Retinal pigment epithelial cell (primary cell): Measurements from ENCODE around the gene IL6R.
A peak's percentile ranks its signal among the peaks of the same experiment; 100 is the strongest.

ENCODE experiments used
- DNase-seq: peaks from one replicate; pipeline ENCODE4 v3.0.0-alpha.2; 2010; ENCODE audit warnings: low read depth
- H3K4me3 ChIP-seq: 2 replicates; pipeline ENCODE4 v1.5.1; 2011; ENCODE audit warnings: mild to moderate bottlenecking, low read length, control low read depth, moderate library complexity
- CTCF ChIP-seq: conservative IDR thresholded peaks from 2 replicates; pipeline ENCODE4 v1.5.1; 2011; ENCODE audit warnings: low read depth, low read length, control low read depth, inconsistent platforms

The IL6R gene

DNA sequence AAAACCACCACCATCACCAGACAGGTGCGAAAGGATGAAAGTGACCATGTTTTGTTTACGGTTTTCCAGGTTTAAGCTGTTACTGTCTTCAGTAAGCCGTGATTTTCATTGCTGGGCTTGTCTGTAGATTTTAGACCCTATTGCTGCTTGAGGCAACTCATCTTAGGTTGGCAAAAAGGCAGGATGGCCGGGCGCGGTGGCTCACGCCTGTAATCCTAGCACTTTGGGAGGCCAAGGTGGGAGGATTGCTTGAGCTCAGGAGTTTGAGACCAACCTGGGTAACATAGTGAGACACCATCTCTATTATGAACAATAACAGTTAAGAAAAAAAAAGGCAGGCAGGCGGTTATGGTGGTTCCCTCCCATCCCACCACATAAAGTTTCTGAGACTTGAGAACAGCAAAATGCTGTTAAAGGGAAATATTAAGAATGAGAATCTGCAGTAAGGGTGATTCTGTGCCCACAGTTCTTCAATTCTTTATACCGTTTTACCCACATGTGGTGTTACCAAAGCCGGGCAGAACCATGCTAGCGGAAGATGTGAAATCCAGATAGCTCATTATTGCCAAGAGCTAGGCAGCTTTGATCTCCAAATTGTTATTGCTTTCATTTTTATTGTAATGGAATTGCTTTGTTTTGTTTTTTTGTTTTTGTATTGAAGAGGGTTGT is 62.4 kb downstream of the IL6R start:
- TF ChIP-seq CTCF, result no peak
- H3K4me3 ChIP-seq, result no peak overlapping the region
- DNase-seq, result no peak

DNA sequence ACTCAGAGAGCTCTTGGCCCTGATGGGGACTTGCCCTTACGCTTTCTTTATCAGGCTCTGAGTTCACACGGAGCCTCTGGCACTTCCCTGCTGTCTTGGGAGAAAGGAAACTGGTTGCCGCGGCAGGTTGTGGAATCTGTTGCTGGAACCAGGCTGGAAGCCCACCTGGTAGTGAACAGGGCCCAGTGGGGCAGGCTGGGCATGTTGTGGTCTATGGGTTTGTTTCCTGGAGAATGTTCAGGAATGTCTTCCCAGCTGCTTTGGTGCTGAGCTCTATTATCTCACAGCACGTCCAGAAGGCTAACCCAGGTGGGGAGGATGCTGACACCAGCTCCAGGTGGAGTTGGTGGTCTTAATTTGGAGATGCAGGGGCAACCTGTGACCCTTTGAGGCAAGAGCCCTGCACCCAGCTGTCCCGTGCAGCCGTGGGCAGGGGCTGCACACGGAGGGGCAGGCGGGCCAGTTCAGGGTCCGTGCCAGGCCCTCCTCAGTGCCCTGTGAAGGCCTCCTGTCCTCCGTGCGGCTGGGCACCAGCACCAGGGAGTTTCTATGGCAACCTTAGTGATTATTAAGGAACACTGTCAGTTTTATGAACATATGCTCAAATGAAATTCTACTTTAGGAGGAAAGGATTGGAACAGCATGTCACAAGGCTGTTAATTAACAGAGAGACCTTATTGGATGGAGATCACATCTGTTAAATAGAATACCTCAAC is 63.5 kb downstream of the IL6R start:
- DNase-seq, result no peak
- no peak overlapping the region for H3K4me3 ChIP-seq
- TF ChIP-seq CTCF, result no peak

GRCh38 chr1:154469844-154470560 is 64.9 kb downstream of the IL6R start:
- TF ChIP-seq CTCF, result no peak
- no peak overlapping the region for H3K4me3 ChIP-seq
- DNase-seq, result no peak

GRCh38 chr1:154471304-154471703 is 66.2 kb downstream of the IL6R start:
- DNase-seq, result no peak
- no peak overlapping the region for H3K4me3 ChIP-seq
- TF ChIP-seq CTCF, result no peak

- no peak overlapping the region for H3K4me3 ChIP-seq
- TF ChIP-seq CTCF, result no peak
- peak; percentile 83 for DNase-seq
Measured at GRCh38 chr1:154474802-154475201, 69.7 kb downstream of the IL6R start.

DNA sequence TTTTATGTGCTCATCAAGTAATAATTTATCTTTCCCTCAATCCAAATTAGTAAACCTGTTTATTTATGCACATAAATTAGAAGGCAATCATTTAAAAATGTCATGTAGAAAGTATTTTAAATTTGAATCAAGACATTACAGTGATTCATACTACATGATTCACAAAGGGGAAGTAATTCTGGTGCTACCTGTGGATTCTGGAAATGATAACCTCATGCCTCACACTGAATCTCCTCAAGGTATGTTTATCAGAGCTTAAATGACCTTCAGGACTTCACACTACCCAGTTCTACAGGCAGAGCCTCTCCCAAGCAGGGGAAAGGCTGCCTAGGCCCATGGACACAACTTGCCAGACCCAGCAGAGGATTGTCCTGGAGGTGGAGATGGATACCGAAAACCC is 71.6 kb downstream of the IL6R start:
- no peak for TF ChIP-seq CTCF
- H3K4me3 ChIP-seq, result no peak overlapping the region

More for the DNA sequence above, 71.6 kb downstream of the IL6R start:
- DNase-seq, result no peak
